ENCODE measurements around the gene EIF5B. TPM values are rescaled to one million over a fixed set of nuclear protein-coding genes. Genes with fewer than 3 reads are reported as not detected.

Gene EIF5B
- total and polyA plus RNA-seq, 2 of the 8 experiments (the other 6 are each of a cell fraction or from before 2014, with no cell fraction given) = 10.7 to 64.5 TPM

- H3K36me3 ChIP-seq (ENCODE audit: control insufficient read depth in 2 of 4, insufficient read depth in 4 of 4, low read length in 3 of 4) = peaks cover 12 to 84% (median 65%) of the 10 kb centered on the region in 4 experiments
- no peak for TF ChIP-seq MAFK (IDR thresholded peaks at IDR 0.05; ENCODE audit: low read depth, low read length)
- TF ChIP-seq CHD2 (IDR thresholded peaks at IDR 0.05; ENCODE audit: low read length) = no peak
- TF ChIP-seq EGR1 (IDR thresholded peaks at IDR 0.05; ENCODE audit: borderline replicate concordance, low read depth, low read length) = no peak
- TF ChIP-seq JUND (IDR thresholded peaks at IDR 0.05; ENCODE audit: low read length) = no peak
- no peak for TF ChIP-seq SIN3A (conservative IDR thresholded peaks at IDR 0.05 in 1 of 2, IDR thresholded peaks at IDR 0.05 in 1 of 2; ENCODE audit: low read depth in 1 of 2, low read length in 2 of 2)
- no peak for TF ChIP-seq NRF1 (IDR thresholded peaks at IDR 0.05; ENCODE audit: low read depth, low read length)
- no peak for TF ChIP-seq CHD1 (IDR thresholded peaks at IDR 0.05; ENCODE audit: low read depth, low read length)
Measured at GRCh38 chr2:99399795-99400194, 62.6 kb downstream of the EIF5B start.

More at GRCh38 chr2:99399795-99400194, 62.6 kb downstream of the EIF5B start:
- Histone ChIP-seq H3K18ac (ENCODE audit: extremely low read depth, low read length) (no peak overlapping the region), H3K4me1 (replicated peaks in 1 of 4; ENCODE audit: control insufficient read depth in 3 of 4, insufficient read depth in 4 of 4, low read length in 3 of 4) (peaks cover 0 to 4% (median 2%) of the 10 kb centered on the region in 4 experiments; a peak in 4 of 7 replicates), H3K27me3 (replicated peaks in 1 of 4; ENCODE audit: control insufficient read depth in 3 of 4, extremely low read depth in 1 of 4, insufficient read depth in 3 of 4, low read length in 3 of 4) (no peaks in the 10 kb centered on the region), H3K9me3 (ENCODE audit: insufficient read depth in 2 of 2, low read depth in 1 of 2, low read length in 1 of 2) (no peaks in the 10 kb centered on the region), H3K9ac (replicated peaks in 1 of 4; ENCODE audit: extremely low read depth in 1 of 4, low read depth in 3 of 4, low read length in 3 of 4) (no peak overlapping the region), H2AFZ (ENCODE audit: low read length) (no peak overlapping the region), H3K79me2 (ENCODE audit: control insufficient read depth in 1 of 2, insufficient read depth in 2 of 2, low read length in 2 of 2) (no peaks in the 10 kb centered on the region), H4K20me1 (replicated peaks in 1 of 2; ENCODE audit: control insufficient read depth in 1 of 2, insufficient read depth in 2 of 2, low read length in 2 of 2) (peaks cover 2 to 3% of the 10 kb centered on the region in 2 experiments), H3K4ac (replicated peaks; ENCODE audit: insufficient read length, low read depth, low read length) (no peak overlapping the region), H2BK12ac (ENCODE audit: low read depth, low read length) (no peak overlapping the region), H3K27ac (ENCODE audit: low read depth, low read length) (no peak overlapping the region), H4K91ac (replicated peaks; ENCODE audit: insufficient read length, low read length) (no peak overlapping the region), H2BK5ac (ENCODE audit: low read depth, low read length) (no peak overlapping the region), H2BK120ac (replicated peaks; ENCODE audit: low read depth, low read length) (no peak overlapping the region), H3K4me3 (ENCODE audit: extremely low read depth in 1 of 4, insufficient read depth in 2 of 4, low read depth in 3 of 4, low read length in 4 of 4) (no peak overlapping the region), H3K56ac (replicated peaks; ENCODE audit: insufficient read length, low read depth, low read length) (no peak overlapping the region), H3K23me2 (ENCODE audit: low read depth, low read length) (no peaks in the 10 kb centered on the region), H4K5ac (ENCODE audit: insufficient read length, low read depth, low read length) (no peak overlapping the region), H3K79me1 (ENCODE audit: low read depth, low read length) (no peaks in the 10 kb centered on the region), H2BK20ac (ENCODE audit: low read length) (no peak overlapping the region), H3K14ac (ENCODE audit: insufficient read length) (no peak overlapping the region), H2BK15ac (ENCODE audit: low read length) (no peak overlapping the region), H3K23ac (ENCODE audit: insufficient read length) (no peak overlapping the region), H4K8ac (ENCODE audit: extremely low read depth, insufficient read depth, low read length) (no peak overlapping the region), H3K4me2 (ENCODE audit: insufficient read depth in 1 of 2, low read depth in 2 of 2, low read length in 2 of 2) (no peak overlapping the region), H2AK5ac (ENCODE audit: low read depth, low read length) (no peak overlapping the region)
- 89% methylated on average over 2 of the region's 2 CpGs; no CpG with 5 or more reads in 1 of the 2 experiments for WGBS, 2 experiments (ENCODE audit: extremely low coverage in 1 of 2, insufficient coverage in 1 of 2, insufficient read length in 1 of 2, insufficient replicate concordance in 2 of 2, low coverage in 1 of 2, low lambda C conversion rate in 2 of 2, missing lambda C conversion rate in 1 of 2)
- ChIA-PET POLR2A (ENCODE audit: partially characterized antibody) (interaction anchor here (1.1 kb wide), 1 partner anchor 11 kb away, joined by 4 read pairs; no protein-coding TSS in a partner anchor), CTCF (ENCODE audit: partially characterized antibody) (interaction anchor here (0.6 to 0.9 kb wide), 4 partner anchors 10 to 257 kb away, joined by 3 read pairs; no protein-coding TSS in a partner anchor)
- DNase-seq (ENCODE audit: low read depth in 1 of 2, low spot score in 2 of 2) (no peak), FAIRE-seq (no peak)

Data from H1 (cell line).